ENCODE results near the gene CCDC185.

Gene CCDC185

DNA sequence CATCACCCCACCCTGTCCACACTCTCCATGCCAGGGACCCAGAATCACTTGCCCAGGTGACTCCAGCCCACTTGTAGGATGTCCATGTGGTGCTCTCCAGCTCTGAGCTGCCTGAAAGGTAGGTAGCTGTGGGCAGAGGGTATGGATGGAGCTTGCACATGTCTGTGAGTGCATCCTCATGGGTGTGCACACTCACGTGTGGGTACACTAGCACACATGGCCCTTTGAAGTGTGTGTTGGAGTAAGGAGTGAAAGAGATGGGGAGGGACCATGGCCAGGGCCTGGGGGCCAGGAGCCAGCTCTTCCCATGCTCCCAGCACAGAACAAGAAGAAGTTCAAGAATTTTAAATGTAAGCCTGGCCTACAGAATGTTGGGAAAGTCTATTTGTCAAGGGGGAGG, 50.2 kb downstream of the CCDC185 start:
- no peak for DNase-seq

GRCh38 chr1:223444411-223444810, 51.2 kb downstream of the CCDC185 start:
- DNase-seq = no peak
